ENCODE data around the gene STPG1.

STPG1 gene

GRCh38 chr1:24426744-24427544, 13.4 kb upstream of the STPG1 start:
- DNase-seq, result no peak

- no peak for DNase-seq
These were observed 12.3 kb upstream of the STPG1 start for GRCh38 chr1:24425922-24426321.

- no peak for DNase-seq
These were observed 11.9 kb upstream of the STPG1 start for GRCh38 chr1:24425441-24425840.

- no peak for DNase-seq
These were observed 11.4 kb upstream of the STPG1 start for GRCh38 chr1:24424990-24425389.

- no peak for DNase-seq
These were observed 10.6 kb upstream of the STPG1 start for GRCh38 chr1:24424207-24424606.

GRCh38 chr1:24421502-24421901, 7.9 kb upstream of the STPG1 start:
- DNase-seq, result no peak

GRCh38 chr1:24420547-24420946, 7.0 kb upstream of the STPG1 start:
- DNase-seq, result no peak

- DNase-seq, result no peak
These were observed 5.5 kb upstream of the STPG1 start for GRCh38 chr1:24418898-24419628.

- DNase-seq, result no peak
These were observed 4.1 kb upstream of the STPG1 start for GRCh38 chr1:24417681-24418080.

GRCh38 chr1:24416666-24417391, 3.2 kb upstream of the STPG1 start:
- DNase-seq, result no peak

- no peak for DNase-seq
These were observed 2.5 kb upstream of the STPG1 start for GRCh38 chr1:24415910-24416665.

GRCh38 chr1:24415334-24415909, 1.8 kb upstream of the STPG1 start, which contains the start of gene NIPAL3:
Gene NIPAL3 (plus strand): TSS chr1:24415802. CDS start chr1:24419548, 3,746 bp downstream.
- peak; percentile 79 to 95 (median 94) for DNase-seq

- no peak for DNase-seq
These were observed 1.3 kb upstream of the STPG1 start for GRCh38 chr1:24414775-24415333.

GRCh38 chr1:24412408-24412807, 1.2 kb downstream of the STPG1 start:
- no peak for DNase-seq

GRCh38 chr1:24411963-24412362, 1.6 kb downstream of the STPG1 start:
- DNase-seq, result no peak

GRCh38 chr1:24410750-24411149, 2.8 kb downstream of the STPG1 start:
- no peak for DNase-seq

- DNase-seq, result no peak
These were observed 4.0 kb downstream of the STPG1 start for GRCh38 chr1:24409535-24409934.

- DNase-seq, result no peak
These were observed 6.8 kb downstream of the STPG1 start for GRCh38 chr1:24406788-24407187.

GRCh38 chr1:24403806-24404205, 9.8 kb downstream of the STPG1 start:
- DNase-seq, result no peak

- DNase-seq, result no peak
These were observed 13.5 kb downstream of the STPG1 start for GRCh38 chr1:24400065-24400464.

- DNase-seq, result no peak
These were observed 19.7 kb downstream of the STPG1 start for GRCh38 chr1:24393892-24394291.
